HEK293 (cell line): ENCODE data around the gene FAM184A.

Experiments
- PBX3 ChIP-seq: sonication (generic); formaldehyde crosslinking; IDR thresholded peaks from 2 replicates; pipeline ENCODE4 v1.8.1; 2022; ENCODE audit warnings: mild to moderate bottlenecking, moderate library complexity, missing genetic modification reagents
- SETDB1 ChIP-seq: IDR thresholded peaks from one replicate; pipeline ENCODE4 v1.6.1; 2017; ENCODE audit warnings: mild to moderate bottlenecking, low read length, moderate library complexity, mixed read lengths; ENCODE audit not compliant: insufficient read length
- ZNF398 ChIP-seq: fragments of 450-650 bp; formaldehyde crosslinking; IDR thresholded peaks from 2 replicates; pipeline ENCODE4 v1.5.1; 2017; ENCODE audit warnings: missing biosample characterization, missing genetic modification characterization
- ZNF580 ChIP-seq: fragments of 450-650 bp; formaldehyde crosslinking; IDR thresholded peaks from 2 replicates; pipeline ENCODE4 v1.5.1; 2016; ENCODE audit warnings: missing biosample characterization, missing genetic modification characterization
- ZNF621 ChIP-seq: fragments of 450-650 bp; formaldehyde crosslinking; IDR thresholded peaks from 2 replicates; pipeline ENCODE4 v1.5.1; 2017; ENCODE audit warnings: missing biosample characterization, missing genetic modification characterization
- ZNF664 ChIP-seq: fragments of 450-650 bp; formaldehyde crosslinking; IDR thresholded peaks from 2 replicates; pipeline ENCODE4 v1.5.1; 2016; ENCODE audit warnings: missing biosample characterization, missing genetic modification characterization

GRCh38 chr6:118917546-118918328 lies 160.7 kb downstream of the FAM184A start:
- TF ChIP-seq ZNF580 (tag by site-specific recombination) (no peak), ZNF398 (no peak), ZNF621 (tag by site-specific recombination) (no peak), SETDB1 (no peak), PBX3 (CRISPR knock-in tag) (no peak), ZNF664 (tag by site-specific recombination) (no peak)
